GM21528 (cell line): ENCODE data around the gene EXOC3L4.

Experiments used
- ATAC-seq: cut with Tn5 transposase; IDR thresholded peaks from one replicate; pipeline ENCODE4 v1.9.1; 2021; ENCODE audit warnings: mild to moderate bottlenecking, moderate library complexity; ENCODE audit not compliant: unreplicated experiment, low FRiP score

The EXOC3L4 gene

DNA sequence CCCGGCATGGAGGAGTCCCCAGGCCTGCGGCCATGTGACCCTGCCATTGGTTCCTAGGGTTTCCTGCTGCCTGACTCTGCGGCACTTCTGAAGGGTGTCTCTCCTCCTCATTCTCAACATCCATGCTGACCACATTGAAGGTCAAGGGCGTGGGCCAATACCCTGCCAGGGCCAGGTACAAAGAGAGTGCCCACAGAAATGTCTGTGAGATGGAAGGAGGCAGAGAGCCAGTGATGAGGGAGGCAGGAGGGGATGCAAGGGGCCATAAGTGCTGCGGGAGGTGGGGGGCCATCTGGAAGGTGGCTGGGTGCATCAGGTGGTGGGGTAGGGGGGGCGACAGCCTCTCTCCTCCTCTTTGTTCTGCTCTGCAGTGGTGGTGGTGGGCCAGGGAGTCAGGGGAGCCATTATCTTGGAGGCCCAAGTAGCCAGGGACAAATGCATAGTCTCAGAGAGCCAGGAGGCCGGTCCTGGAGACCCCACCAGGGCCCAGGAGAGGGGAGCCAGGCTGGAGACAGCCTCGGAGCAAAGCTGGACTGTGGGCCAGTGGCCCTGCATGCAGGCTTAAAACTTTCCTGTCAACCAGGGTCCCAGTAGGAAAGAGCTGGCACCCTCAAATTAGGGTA lies 24.2 kb upstream of the EXOC3L4 start:
- ATAC-seq, result no peak

DNA sequence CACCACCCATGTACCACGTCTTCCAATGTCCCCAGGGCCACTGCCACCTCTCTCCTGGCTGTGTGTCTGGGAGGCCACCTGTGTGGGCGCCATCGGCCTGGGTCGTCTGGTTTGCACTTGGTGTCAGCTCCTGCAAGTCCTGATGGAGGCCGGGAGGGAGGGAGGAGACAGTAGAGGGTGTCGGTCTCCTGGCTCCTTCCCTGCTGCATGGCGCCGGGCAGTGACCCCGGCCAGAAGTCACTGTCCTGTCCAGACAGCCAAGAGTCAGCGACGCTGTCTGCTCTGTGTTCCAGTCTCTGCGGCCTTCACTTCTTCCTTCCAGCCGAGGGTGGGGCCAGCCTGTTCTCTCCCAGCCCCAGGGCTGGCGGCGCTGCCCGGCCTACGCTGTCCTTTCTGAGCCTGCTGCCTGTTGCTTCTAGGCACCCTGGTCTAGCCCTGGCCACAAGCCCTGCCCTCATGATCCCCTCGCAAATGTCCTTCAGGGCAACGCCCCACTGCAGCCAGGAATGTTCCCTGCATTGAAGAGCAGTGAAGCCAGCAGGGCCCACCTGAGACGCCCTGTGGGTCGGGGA lies 23.5 kb upstream of the EXOC3L4 start:
- ATAC-seq, result no peak

DNA sequence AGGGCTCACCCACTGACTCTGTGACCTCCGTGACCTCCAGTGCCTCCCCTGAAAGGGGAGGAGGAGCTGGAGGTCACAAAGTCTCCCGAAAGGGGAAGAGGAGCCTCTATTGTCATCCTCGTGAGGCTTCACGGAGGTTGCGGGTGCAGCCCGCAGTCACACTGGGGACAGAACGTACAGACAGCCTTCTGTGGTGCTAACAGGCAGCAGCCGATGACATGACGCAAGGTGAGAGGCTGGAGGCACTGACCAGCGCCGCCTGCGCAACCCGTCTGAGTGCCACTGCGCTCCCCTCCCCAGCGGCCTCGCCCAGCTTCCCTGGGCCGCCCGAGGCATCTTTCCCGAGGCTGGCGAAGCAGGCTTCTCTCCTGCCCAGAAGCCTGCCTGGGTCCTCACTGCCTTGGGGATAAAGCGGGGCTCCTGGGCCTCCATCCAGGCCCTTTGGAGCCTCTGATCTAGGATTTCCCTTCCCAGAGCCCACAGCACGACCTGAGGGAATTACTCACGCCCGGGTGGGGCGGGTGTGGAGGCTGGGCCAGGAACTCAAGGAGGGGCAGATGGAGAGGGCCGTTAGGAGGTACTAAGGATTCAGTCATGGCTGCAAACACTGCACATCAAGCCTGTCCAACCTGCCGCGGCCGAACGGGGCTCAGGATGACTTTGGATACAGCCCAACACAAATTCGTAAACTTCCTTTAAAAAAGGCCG lies 22.8 kb upstream of the EXOC3L4 start:
- no peak for ATAC-seq

DNA sequence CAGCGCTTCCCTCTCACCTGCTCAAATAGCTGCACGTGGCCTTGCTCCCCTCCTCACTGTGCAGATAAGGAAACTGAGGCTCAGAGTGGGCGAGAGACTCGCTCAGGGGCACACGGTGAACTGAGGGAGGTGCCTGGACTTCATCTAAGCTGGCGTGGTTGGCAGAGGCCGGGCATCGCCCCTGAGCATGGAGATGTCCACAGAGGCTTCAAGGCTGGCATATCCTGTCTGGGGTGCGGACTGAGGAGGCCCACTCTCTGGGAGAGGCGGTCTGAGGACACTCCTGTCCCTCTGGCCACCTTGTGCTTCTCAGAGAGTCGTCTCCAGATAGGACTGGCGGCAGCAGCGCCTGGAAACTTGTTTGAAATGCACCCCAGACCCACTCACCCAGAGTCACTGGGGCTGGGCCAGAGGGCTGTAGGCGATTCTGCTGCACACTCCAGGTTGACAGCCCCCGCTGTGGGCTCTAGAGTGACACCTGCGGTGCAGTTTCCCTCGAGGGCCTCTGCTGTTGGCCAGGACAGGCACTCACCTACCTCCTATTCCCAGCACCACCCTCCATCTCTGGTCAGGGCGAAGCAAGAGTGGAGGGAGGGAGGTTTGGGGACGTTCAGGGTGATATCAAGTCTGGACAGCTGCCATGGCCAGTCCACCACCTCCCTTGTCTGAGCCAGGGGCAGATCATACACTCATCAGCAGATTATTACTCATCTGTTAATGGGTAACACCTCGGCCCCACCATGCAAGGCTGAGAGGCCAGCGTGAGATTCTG lies 21.7 kb upstream of the EXOC3L4 start:
- ATAC-seq, result no peak

DNA sequence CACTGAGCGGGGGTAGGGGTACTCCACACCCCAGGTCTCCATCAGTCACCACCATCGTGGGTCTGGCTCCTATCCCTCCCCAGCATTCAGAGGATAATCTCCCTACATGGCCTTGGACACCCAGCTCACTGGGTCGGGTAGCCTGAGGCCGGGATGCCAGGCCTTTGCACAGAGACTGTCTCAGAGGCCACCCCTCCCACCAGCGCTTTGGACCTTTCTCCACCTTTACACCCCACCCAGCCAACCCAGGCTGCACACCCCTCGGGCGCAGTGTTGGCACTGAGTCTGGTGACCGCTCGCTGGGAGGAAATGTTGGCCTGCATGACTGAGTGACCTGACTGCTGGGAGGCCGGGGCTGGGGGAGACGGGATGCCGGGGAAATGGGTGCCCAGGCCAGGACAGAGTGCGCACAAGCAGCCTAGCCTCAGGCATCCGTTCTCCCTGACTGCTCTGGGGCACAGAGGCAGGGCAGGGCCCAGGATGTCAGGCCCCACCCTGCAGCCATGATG lies 21.1 kb upstream of the EXOC3L4 start:
- no peak for ATAC-seq

DNA sequence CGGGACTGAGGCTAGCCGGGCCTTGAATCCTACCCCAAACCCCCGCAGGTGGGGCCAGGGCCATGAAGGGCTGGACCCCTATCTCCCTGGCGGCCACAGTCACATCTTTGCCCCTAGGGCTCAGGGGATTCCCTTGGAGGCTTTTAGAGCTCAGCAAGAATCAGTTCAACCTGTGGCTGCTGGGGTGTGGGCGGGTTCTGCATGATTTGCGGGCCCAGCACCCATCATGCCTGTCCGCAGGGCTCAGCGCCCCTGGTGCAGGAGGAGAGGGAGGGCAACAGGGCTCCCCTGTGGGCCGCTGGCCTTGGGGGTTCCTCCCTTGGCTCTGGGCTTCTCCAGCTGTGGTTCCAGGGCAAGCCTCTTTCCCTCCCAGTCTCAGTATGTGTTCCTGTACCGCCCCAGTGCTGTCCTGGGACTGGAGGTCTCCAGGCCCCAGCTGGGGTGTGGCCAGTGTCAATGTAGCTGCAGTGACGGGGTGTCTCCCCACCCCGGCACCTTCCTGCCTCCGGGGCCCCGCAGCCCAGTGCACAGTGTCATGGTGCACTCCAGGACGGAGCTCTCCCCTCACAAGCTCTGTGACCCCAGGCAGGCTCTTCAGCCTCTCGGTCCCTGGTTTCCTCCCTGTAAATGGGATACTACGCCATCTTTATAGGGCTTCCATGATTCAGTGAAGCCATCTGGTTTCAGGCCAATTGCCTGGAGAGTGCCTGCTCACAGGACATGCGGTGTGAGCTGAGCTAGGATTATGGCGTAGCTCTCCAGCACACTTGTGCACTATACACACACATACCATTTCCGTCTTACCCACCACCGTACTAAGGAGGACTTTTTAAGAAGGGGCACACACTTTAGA lies 20.4 kb upstream of the EXOC3L4 start:
- ATAC-seq, result no peak

DNA sequence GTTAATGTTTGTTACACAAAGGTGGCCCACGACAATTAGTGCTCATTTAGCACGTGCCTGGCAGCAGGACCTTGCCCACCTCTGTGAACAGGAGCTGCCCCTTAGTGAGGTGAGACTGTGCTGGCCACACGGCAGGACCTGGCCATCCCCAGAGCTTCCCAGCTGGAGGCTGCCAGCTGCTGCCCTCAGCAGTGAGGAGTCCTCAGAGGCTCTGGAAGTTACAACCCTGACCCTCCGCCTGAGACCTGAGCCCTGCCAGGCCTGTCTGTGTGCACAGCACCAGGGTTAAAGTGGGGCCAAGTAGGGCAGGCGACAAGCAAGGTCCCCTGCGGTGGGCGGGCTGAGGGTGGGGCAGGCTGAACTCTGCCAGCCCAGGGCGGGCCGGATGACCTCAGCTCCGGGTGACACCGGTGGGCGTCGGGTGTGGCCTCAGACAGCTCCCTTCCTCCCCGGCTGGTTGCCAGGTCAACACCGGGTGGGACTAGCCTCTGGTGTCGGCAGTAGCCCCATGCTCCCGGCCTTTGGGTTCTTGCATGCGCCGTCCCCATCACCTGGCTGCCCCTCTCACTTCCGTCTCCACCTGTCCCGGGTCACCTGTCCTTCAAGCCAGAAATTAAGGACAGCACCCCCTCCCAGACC lies 19.7 kb upstream of the EXOC3L4 start:
- ATAC-seq, result no peak

DNA sequence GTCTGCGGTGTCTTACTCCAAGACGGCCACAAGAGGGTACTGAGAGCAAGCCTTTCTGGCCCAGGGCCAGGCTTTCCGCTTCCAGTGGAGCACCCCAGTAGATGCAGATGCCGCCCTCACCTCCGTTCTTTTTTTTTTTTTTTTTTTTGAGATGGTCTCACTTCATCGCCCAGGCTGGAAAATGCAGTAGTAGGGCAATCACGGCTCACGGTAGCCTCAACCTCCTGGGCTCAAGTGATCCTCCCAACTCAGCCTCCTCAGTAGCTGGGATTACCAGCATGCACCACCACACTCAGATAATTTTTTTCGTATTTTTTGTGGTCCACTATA lies 16.1 kb upstream of the EXOC3L4 start:
- ATAC-seq, result no peak

DNA sequence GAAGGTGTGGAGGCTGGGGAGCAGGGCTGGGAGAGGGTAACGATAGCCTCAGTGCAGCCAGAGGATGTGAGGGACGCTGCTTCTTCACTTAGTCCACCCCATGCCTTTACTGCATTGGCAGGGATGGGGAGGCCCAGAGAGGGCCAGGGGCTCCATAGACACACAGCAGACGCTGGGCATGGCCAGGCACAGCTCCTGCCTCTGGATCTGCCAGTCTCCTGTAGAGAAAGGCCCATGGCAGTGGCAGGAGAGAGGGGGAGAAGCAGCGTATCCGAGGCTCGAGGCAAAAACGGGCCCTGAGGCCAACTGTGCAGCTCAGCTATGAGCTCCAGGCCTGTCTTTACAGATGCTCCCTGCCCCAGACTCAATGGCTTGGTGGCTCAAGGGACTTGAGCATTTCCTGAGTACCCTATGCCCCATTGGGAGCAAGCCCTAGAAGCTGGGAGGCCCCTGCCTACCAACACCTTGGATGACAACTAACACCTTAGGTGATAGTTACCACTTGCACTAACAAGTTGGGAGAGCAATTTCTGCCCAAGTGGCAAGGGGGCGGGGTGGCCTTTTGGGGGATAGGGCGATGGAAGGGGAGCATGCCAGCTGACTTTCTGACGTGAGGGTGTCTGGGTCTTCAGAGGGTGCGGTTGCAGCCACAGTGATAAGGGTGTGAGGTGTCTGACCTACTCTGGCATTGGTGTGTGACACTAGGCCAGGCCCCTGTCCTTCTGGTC lies 15.5 kb upstream of the EXOC3L4 start:
- no peak for ATAC-seq

DNA sequence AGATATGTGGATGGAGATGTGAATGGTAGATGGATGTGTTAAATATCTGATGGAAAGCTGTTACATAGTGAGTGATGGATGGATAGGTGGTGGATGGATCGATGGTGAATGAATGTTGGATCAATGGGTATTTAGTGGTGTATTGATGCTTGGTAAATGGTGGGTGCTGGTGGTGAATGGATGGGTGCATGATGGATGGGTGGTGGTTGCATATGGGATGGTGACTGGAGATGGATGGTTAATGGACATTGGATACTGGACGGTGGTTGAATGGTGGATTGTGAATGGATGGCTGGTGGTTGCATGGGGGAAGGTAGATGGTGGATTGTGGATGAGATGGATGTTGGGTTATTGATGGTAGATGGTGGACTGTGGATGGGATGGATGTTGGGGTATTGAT lies 12.6 kb upstream of the EXOC3L4 start:
- ATAC-seq, result no peak

DNA sequence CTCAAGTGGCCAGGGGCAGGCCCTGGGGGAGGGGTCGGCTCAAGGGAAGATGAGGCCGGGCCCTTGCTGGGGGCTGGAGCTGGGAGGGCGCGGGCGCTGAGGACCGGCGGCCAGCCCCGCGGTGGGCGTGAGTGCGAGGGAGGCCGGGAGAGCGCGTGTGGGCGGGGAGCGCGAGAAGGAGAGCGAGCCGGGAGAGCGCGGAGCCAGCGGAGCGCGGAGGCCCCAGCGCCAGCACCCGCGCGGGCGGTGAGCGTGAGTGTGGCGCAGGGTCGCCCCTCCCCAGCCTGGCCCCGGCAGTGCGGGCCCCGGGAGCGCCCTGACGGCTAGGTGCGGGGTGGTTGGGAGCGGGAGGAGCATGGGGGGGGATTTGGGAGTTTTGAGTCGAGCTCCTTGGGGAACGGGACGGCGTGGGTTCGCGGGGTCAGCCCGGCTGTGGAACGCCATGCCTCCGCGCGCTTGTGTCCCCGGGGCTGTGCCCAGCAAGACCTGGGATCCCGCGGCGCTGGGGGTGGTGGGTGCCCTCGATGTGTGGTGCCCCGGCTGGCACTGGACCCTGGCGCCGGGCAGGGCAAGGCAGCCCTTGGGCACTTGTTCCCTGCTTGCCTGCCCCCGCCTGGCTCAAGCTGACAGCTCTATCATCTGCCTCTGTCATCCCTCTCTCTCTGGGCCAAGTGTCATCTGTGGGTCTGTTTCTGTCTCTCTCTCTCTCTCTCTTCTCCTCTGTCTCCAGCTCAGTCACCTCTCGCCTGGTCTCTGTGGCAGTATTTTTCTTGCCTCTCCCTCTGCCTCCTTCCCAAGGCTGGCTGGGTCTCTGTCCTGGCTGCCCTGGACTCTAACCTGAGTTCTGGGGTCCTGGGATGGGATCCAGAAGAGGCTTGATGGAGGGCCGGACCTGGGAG lies 10.3 kb upstream of the EXOC3L4 start, which contains the start of gene LBHD2:
Gene LBHD2 (plus strand): TSS at position 190 of the 899 bp plus-strand sequence. CDS start 1,803 bp downstream, outside the sequence.
- ATAC-seq, result no peak

DNA sequence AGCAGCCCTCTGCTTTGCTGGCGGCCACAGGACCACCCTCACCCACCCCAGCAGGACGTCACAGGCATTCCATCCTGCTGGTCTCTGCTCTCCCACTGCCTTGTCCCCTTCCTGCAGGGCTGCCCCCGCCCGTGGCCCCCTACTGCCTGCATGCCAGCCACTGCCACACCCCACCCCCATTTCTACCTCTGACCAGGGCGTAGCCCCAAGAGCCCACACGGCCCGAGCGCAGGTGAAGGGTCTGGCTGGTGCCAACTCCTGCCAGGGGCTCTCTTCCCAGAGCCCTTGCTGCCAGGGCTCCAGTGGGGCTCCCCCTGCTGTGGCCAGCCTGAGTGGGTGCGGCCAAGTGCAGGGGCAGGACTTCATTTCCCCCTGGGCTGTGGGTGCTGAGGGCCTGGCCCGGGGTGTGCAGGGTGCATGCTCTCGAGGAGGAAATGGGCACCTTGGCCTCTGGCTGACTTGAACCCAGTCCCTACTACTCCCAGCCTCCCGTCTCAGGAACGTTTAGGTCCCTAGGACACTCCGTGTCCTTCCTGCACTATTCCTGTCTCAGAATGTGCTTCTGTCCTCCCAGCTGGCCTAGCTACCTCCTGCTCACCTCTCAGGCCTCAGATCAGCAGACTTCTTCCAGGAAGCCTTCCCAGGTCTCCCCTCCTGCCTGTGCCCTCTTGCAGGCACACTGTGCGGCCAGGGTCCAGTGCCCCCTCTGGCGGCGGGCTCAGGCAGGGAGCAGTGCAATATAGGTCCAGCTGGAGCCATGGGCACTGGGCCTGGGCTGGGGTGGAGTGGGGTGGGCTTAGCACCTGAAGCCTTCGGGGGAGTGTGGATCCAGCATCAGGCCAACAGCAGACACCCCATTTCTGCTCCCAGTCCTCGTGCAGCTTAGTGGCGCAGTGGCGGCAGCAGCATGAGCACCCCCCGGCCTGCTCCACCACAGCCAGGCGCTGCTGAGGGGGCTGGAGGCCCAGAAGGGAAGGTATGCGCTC lies 9.1 kb upstream of the EXOC3L4 start:
- ATAC-seq, result no peak

DNA sequence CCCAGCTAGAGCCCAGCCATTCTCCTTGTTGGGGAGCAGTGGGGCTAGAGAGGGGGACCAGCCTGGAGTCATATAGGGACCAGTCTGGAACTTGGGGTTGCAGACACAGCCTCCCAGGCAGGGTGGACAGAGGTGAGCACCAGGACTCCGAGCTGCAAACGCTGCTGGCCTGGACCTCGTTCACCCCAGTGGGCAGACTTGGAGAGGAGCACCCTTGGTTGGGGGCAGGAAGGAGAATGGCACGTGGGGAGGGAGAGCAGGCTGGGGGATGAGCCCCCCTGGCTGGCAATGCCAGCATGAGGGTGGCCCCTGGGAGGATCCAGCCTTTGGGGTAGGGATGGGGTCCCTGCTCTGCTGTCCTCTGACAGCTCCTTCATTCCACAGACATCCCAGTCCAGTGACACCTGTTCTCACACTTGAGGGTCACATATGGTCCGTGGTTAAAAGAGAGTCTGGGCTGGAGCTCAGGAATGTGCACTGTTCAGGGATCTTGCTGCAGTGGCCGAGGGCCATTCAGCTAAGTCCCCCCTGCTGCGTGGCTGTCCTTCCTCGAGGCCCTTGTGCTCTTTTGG lies 7.7 kb upstream of the EXOC3L4 start:
- no peak for ATAC-seq

DNA sequence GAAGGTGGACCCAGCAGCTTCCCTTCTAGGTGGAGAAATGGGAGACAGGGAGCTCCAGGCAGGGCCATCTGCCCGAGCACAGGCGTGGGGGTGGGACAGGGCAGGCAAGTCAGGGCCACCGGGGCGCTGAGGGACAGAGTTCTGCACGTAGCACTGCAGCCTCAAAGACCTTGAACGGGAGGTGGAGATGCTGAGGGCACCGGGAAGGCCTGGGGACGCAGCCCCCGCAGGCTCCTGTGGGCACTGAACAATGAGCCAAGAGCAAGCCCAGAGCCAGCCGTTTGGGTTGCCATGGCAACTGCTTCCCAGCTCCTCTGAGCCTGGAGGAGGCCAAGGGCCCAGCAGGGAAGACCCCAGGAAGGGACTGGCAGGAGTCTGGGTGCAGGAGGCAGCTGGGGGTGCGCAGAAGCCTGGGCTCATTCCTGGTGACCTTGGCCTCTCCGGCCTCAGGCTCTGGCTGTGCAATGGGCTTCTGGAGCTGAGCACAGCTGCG lies 7.1 kb upstream of the EXOC3L4 start:
- no peak for ATAC-seq

DNA sequence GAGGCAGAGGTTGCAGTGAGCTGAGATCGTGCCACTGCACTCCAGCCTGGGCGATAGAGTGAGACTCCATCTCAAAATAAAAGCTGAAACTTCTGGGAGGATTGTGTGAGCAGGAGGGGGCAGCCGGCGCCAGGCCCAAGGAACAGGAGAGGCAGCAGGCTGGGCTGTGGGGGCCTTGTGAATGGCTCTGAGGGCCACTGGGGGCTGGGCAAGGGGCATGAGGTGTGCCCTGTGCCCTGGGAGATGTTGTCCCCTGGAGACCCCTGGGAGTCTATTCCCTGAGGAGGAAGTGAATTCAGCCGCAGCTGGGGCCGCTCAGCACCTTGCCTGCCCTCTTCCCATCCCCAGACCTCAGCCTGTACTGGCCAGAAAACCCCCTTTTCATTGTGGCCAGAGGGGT lies 5.6 kb upstream of the EXOC3L4 start:
- no peak for ATAC-seq
